NCI-H82 treated with DMSO at 0.1 percent for 48 hours (cell line): Measurements from ENCODE around the gene PDRG1.

Source experiments
- DNase-seq: peaks from one replicate; lab custom pipeline; 2025; ENCODE audit not compliant: unreplicated experiment; lab: John Stamatoyannopoulos, UW

The PDRG1 gene

GRCh38 chr20:31909253-31910070, 42.4 kb downstream of the PDRG1 start:
- no peak for DNase-seq

GRCh38 chr20:31908424-31908823, 43.4 kb downstream of the PDRG1 start:
- DNase-seq = no peak

GRCh38 chr20:31908016-31908415, 43.8 kb downstream of the PDRG1 start:
- no peak for DNase-seq

- no peak for DNase-seq
Observed at GRCh38 chr20:31907046-31907445, 44.8 kb downstream of the PDRG1 start.

GRCh38 chr20:31906001-31906400, 45.8 kb downstream of the PDRG1 start:
- DNase-seq = no peak

GRCh38 chr20:31903627-31904386, 48.0 kb downstream of the PDRG1 start:
- DNase-seq = no peak

GRCh38 chr20:31901615-31902014, 50.2 kb downstream of the PDRG1 start:
- no peak for DNase-seq

GRCh38 chr20:31897541-31897940, 54.3 kb downstream of the PDRG1 start:
- no peak for DNase-seq

GRCh38 chr20:31896049-31896448, 55.8 kb downstream of the PDRG1 start:
- DNase-seq = no peak

GRCh38 chr20:31894980-31895675, 56.7 kb downstream of the PDRG1 start:
- no peak for DNase-seq
